NOMO-1 treated with DMSO at 0.1 percent for 48 hours (cell line): ENCODE measurements around the gene TMEM132E.
"Not testable (repeated sequence)": the region's sequence is repeated elsewhere in the genome, so short reads cannot be mapped to it uniquely, and the experiment has no call there.

Experiments
- DNase-seq: peaks from one replicate; lab custom pipeline; 2025; ENCODE audit not compliant: unreplicated experiment; lab: John Stamatoyannopoulos, UW

Gene TMEM132E

DNA sequence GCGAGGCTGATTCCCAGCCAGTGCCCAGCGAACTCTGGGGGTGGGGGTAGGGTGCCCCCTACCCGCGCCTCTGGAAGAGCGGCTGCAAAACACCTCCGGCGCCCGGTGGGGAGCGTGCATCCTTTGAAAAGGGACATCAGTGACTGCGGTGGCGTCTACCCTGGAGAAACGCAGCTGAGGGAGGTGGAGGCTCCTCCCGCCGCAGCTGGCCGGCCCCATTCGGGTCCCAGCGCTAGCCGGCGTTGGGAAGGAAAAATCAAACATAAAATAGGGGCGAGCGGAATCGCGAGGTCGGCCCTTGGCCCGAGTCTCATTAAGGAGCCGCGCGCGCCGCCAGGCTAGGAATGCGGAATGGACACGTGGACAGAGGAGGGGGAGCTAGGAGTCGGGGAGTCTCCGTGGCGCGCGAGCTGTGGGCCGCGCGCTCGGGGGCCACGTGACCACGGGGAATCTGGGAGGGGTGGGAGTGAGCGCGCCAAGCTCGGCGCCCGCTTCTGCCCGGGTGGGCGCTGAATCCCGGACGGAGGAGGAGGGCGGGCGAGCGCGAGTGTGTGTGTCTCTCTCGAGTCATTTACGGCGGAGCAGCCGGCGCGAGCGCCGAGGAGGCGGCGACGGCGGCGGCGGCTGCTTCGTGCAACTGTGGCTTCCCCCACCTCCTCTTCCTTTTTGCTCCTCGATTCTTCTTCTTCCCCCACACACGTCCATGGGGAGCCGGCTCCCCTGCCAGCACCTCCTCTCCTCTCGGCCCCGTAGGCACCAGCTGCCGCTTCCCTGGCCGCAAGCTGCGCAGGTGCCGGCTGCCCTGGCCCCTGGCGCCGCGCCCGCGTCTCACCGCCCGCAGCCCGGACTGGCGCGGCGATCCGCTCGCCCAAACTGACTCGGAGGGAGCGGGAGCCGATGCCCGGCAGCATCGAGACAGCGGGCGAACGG, at the start of gene TMEM132E:
TMEM132E (plus strand) TSS at position 566 of the 930 bp plus-strand sequence. CDS start 1,495 bp downstream, outside the sequence.
- DNase-seq, result no peak

- no peak for DNase-seq
Observed at GRCh38 chr17:34530918-34531317, 48.5 kb upstream of the TMEM132E start.

DNA sequence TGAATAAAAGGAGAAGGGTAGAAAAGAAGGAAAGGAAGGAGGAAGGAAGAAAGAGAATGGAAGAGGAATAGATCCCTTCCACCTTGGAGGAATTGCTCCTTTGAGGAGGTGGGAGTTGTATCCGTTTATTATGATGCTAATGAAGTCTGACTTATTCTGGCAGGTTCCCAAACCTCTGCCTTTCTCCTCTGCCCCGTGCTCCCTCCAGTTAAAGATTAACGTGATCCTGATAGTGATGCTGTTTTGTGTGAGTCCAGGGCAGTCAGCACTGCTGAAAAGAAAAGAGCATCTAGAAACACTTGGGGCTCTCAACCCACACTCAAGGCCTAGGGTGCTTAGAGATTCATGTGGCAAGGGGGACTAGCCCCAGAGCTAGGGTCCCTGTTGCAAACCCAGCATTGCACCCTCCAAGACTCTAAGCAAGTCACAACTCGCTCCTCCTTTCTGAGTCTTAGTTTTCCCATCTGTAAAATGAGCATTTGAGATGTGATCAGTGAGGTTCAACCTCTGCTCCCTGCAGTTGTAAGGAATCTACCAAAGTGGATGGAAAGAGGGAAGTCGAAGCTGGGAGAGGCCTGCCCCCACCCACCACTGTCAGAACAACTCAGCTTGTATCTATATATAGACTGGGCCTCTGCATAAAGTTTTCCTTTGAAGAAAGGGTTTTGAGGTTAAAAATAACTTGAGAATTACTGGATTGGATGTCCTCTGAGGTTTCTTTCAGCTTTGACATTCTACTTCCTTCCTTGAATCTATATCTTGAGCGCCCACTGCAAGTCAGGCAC, 46.9 kb upstream of the TMEM132E start:
- DNase-seq, result no peak

- no peak for DNase-seq
Observed at GRCh38 chr17:34533806-34534527, 45.4 kb upstream of the TMEM132E start.

DNA sequence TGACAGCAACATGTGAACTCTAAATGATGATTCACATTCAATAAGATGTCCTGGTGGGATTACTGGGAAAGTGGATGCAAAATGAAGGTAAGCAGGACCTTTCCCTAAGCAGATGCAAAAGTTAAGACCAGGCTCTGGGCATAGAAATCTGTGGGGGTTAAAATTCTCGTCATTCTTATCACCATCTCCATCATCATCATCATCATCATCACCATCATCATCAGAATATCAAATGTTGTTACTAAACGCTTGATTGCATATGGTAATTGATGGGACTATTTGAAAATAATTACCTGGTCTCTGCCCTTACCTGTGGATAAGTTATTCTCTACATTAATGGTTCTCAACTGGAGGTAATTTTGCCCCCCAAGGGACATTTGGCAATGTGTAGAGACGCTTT, 41.9 kb upstream of the TMEM132E start:
- DNase-seq, result no peak

DNA sequence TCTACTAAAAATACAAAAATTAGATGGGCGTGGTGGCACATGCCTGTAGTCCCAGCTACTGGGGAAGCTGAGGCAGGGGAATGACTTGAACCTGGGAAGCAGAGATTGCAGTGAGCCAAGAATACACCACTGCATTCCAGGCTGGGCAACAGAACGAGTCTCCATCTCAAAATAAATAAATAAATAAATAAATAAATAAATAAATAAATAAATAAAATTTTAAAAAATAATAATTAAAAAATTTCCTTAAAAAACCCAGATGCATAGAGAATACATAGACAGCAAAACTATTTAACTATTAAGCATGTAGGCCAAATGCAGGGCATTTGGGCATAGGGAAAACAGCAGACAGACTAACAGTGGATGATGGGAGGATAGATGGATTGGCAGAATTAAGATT, 40.8 kb upstream of the TMEM132E start:
- DNase-seq, result not testable (repeated sequence)

DNA sequence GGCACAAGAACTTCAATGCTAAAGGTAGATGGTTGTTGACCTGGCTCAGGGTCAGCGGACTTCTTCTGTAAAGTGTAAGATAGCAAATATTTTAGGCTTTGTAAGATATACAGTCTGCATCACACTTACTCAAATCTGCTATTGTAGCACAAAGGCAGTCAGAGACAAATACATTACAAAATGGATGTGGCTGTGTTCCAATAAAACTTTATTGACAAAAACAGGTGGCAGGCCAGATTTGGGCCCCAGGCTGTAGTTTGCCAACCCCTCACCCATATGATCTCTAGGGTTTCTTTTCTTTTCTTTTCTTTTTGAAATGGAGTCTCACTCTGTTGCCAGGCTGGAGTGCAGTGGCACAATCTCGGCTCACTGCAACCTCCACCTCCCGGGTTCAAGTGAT, 39.5 kb upstream of the TMEM132E start:
- no peak for DNase-seq

DNA sequence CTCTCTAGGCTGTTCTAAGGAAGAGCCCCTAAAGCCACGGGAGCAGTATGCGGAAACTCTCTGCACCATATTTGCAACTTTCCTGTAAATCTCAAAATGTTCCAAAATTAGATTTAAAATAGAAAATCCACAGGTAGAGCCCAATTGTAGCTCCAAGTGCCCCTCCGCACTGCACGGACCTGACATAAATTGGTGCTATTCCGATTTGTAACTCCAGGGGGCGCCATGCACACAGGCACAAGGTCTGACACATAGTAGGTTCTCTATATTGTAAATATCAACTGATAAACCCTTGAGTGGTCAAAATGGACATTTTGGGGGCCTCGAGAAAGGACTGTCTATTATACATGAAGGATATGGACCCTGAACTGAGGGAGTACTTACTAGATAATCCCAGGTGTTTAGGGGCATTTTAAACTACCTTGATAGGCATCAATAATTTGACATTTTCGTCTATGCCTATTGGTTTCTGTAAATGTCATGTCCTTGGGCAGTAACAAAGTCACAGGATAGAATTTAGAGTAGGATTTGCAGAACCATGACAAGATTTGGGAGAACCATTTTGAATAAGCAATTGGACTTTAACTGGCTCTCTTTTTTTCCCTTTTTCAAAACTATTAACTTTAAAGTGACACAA, 36.6 kb upstream of the TMEM132E start:
- DNase-seq, result no peak

DNA sequence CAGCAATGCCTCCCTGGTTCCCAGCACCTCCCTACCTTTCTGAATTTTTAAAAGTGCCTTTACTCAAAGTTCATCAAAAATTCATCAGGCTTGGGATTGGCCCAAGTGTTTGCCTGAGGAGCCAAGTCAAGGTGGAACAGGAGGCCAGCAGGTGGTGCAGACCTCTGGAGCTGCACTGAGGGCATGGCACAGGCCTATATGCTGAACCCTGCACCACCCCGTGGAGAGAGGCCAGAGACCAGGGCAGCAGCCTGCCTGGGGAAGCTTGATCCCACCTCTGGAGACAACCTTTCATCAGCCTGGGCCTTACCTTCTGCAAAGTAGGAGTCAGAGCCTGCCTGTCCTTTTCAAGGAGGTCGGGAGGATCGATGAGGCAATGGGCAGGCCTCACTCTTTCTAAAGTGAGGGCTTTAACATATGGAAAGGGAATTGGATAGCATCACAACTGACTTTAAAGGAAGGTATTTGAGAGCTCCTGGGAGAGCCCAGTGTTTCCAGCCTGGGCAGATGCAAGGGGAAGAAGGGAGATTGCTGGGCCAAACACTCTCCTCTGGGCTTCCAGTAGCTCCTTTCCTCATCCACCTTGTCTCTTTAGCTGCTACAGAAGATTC, 31.8 kb upstream of the TMEM132E start:
- no peak for DNase-seq

GRCh38 chr17:34549966-34550365, 29.4 kb upstream of the TMEM132E start:
- DNase-seq, result no peak

DNA sequence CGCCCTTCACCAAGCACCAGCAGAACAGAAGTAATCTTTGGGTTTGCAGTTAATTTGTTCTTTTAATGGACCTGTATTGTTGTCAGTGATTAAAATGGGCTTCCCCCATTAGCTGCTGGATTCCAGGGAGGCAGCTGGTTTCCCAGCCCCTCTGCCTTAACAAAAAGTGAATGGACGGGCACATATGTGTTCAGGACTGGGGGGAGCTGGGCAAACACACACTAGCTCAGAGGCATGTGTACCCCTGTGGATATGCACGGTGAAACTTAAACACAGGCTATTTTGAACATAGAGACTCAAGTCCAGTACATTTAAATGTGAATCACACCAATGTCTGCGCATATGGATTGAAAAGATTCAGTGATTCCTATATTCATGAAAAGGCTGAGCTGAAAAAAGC, 25.5 kb upstream of the TMEM132E start:
- no peak for DNase-seq

DNA sequence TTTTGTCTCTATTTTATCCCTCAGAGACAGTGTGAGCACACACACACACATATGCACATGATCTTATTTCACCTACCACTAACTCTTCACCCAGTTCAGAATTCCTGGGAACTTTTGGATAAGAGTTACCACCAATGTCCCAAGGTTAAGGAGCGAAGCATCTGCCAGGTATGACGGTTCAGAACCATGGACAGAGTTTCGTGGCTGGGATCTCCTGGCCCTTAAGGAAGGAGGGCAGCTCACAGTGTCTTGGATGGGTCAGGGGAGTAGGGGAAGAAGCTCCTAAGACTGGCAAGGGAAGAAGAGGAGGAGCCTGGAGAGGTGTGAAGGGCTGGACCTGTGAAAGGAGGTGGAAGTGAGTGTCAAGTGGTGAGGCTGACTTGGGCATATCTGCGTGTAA, 23.0 kb upstream of the TMEM132E start:
- DNase-seq, result no peak

DNA sequence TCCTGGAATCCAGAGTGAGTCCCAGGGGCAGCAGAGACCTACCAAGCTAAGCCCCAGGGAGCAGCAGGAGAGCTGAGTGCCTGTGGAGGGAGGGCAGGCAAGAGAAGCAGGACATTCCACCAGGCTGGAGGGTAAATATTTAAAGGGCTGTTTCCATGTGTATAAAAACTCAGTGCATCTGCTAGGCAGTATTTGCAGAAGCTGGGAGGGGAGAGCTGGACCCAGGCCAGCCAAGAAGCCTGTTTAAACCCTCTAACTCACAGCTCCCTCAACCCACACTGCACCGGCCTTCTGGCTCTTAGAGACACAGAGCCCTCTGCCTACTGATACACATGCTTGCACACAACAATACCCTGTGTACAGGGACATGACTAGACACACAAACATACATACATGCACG, 22.5 kb upstream of the TMEM132E start:
- no peak for DNase-seq

GRCh38 chr17:34561328-34561727, 18.1 kb upstream of the TMEM132E start:
- DNase-seq, result no peak

DNA sequence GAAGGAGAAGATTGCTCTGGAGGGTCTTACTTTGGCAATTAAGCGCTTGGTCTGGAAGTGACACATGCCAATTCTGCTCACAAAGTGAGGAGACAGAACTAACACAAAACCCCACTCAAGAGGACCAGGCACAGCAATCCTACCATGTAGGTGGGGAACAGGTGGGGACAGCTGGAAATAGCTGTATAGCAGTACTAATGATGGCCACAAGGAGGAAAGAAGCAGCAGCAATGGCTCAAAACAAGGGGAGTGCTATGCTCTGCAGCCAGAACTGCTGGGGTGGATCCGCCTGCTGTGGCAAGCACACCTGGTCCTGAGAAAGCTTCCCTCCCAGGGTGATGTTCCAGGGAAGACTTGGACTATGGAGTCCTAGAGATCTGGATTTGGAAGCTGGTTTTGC, 17.0 kb upstream of the TMEM132E start:
- DNase-seq, result no peak

- DNase-seq, result no peak
Observed at GRCh38 chr17:34565713-34566112, 13.7 kb upstream of the TMEM132E start.

DNA sequence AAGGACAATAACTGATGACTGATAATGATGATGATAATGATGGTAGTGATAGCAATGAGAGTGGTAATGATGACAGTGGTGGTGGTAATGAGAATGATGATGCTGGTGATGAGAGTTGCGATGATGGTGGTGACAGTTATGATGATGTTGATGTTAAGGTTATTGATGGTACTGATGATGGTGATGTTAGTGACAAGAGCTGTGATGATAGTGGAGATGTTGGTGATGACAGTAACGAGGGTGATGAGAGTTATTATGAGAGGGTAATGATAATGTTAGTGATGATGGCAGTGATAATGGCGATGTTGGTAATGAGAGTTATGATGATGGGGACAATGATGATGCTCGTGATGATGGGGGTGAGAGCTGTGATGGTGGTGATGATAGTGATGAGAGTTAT, 13.2 kb upstream of the TMEM132E start:
- no peak for DNase-seq

GRCh38 chr17:34566873-34567272, 12.5 kb upstream of the TMEM132E start:
- DNase-seq, result no peak

DNA sequence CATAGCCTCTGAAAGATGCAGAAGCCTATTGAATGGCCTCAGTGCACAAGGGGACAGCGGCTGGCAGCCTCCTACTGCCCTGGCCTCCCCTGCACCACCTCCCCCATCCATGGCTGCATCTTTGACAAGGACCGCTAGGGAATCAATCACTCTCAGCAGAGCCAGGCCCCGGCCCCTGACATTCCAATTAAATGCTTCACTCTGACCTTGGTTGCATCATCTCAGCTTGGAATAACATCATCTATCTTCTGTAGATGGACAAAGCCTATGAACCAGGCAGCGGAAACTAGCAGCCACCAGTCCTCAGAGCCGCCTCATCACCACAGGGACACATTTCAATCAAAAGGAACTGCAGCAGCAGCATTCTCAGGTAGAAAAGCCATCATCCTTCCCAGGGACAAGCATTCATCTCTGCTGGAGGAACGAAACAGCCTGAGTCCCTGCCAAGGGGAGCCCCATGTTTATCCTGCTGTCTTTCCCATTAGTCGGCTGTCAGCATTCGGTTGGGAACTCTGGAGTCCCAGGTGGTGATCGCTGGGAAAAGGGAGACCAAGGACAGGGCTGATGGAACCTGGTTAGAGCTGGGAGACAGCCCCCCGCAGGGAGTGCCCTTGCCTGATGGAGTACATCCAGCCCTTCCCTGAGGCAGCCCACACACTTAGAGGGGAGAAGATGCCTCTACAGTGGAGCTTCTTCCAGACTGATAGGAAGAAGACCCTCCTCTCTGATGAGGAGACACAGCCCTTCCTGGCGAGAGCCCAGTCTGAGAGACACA, 11.5 kb upstream of the TMEM132E start:
- DNase-seq, result no peak

GRCh38 chr17:34568953-34569352, 10.4 kb upstream of the TMEM132E start:
- no peak for DNase-seq
